GM12865 (cell line): ENCODE data around the gene NFAT5.

ENCODE experiments used
- DNase-seq: peaks from one replicate; pipeline ENCODE4 v3.0.0; 2010; ENCODE audit warnings: low read depth
- H3K4me3 ChIP-seq: 2 replicates; pipeline ENCODE4 v1.5.1; 2011; ENCODE audit warnings: mild to moderate bottlenecking, low read depth, low read length, control low read depth
- CTCF ChIP-seq: IDR thresholded peaks from 2 replicates; pipeline ENCODE4 v1.5.1; 2011; ENCODE audit warnings: low read length, control low read depth, low read depth, inconsistent platforms; ENCODE audit not compliant: insufficient read depth; ENCODE audit errors: missing control alignments

The NFAT5 gene

GRCh38 chr16:69523566-69524305, 42.0 kb upstream of the NFAT5 start:
- DNase-seq: no peak
- H3K4me3 ChIP-seq: no peak overlapping the region
- no peak for TF ChIP-seq CTCF

GRCh38 chr16:69526831-69527655, 38.7 kb upstream of the NFAT5 start:
- TF ChIP-seq CTCF: no peak
- DNase-seq: no peak
- no peak overlapping the region for H3K4me3 ChIP-seq

- H3K4me3 ChIP-seq: no peak overlapping the region
- TF ChIP-seq CTCF: no peak
- DNase-seq: no peak
Measured at GRCh38 chr16:69531988-69532387, 33.8 kb upstream of the NFAT5 start.

GRCh38 chr16:69532641-69533455, 32.9 kb upstream of the NFAT5 start:
- H3K4me3 ChIP-seq: no peak overlapping the region
- TF ChIP-seq CTCF: no peak
- DNase-seq: no peak

- H3K4me3 ChIP-seq: no peak overlapping the region
- DNase-seq: no peak
- TF ChIP-seq CTCF: no peak
Measured at GRCh38 chr16:69534720-69535119, 31.0 kb upstream of the NFAT5 start.

- DNase-seq: no peak
- no peak for TF ChIP-seq CTCF
- H3K4me3 ChIP-seq: no peak overlapping the region
Measured at GRCh38 chr16:69535123-69536050, 30.4 kb upstream of the NFAT5 start.
